Measurements from ENCODE around the gene SF3B3. TPM values are rescaled to one million over a fixed set of nuclear protein-coding genes. Genes with fewer than 3 reads are reported as not detected.

The SF3B3 gene
- total RNA-seq: 121 and 128 TPM in 2 replicates

GRCh38 chr16:70523743-70524398 lies at the start of gene SF3B3:
Gene SF3B3 (plus strand): TSS chr16:70523816. CDS start chr16:70526657, 2,841 bp downstream.

GRCh38 chr16:70523076-70523742 lies 407 bp upstream of the SF3B3 start, which contains the start of gene COG4:
Gene COG4 (minus strand): TSS chr16:70523554. CDS start chr16:70523543, 11 bp downstream.

Other genes starting within 250 kb of the SF3B3 start
- gene AARS1, start 234.3 kb upstream of the SF3B3 start, total RNA-seq: 188 and 258 TPM in 2 replicates
- 29.8 and 36.8 TPM in 2 replicates for gene DDX19B, start 224.6 kb upstream of the SF3B3 start, total RNA-seq
- 36.7 and 46.0 TPM in 2 replicates for gene DDX19A, start 176.9 kb upstream of the SF3B3 start, total RNA-seq
- gene ST3GAL2, start 84.7 kb upstream of the SF3B3 start, total RNA-seq: 17.7 and 25.5 TPM in 2 replicates
- 13.1 and 15.4 TPM in 2 replicates for gene FCSK, start 69.2 kb upstream of the SF3B3 start, total RNA-seq
- gene COG4, start 262 bp upstream of the SF3B3 start, total RNA-seq: 105 and 142 TPM in 2 replicates
- gene IL34, start 122.7 kb downstream of the SF3B3 start, total RNA-seq: 4.5 and 12.4 TPM in 2 replicates
- 37.8 and 55.6 TPM in 2 replicates for gene MTSS2, start 162.2 kb downstream of the SF3B3 start, total RNA-seq